Activated CD8-positive, alpha-beta T cell treated with anti-CD3 and anti-CD28 coated beads for 36 hours (primary cell): ENCODE results near the gene TAF1. TPM values are rescaled to one million over a fixed set of nuclear protein-coding genes. Genes with fewer than 3 reads are reported as not detected.
A peak's percentile ranks its signal among the peaks of the same experiment; 100 is the strongest.
"Not testable (repeated sequence)": the region's sequence is repeated elsewhere in the genome, so short reads cannot be mapped to it uniquely, and the experiment has no call there.

Experiments
- ATAC-seq: fragments of 200-7000 bp; cut with Tn5 transposase; one replicate; pipeline ENCODE4 v1.10.0; 2021; ENCODE audit warnings: mild to moderate bottlenecking, moderate library complexity
- CTCF ChIA-PET: fragments of 350-600 bp; sonication (Branson Sonifier 250); formaldehyde crosslinking; loops from one replicate; lab custom pipeline; 2021; ENCODE audit warnings: antibody characterized with exemption; lab: Charles Lee
- POLR2A ChIA-PET: fragments of 350-600 bp; sonication (Branson Sonifier 250); formaldehyde crosslinking; loops from one replicate; lab custom pipeline; 2021; ENCODE audit warnings: antibody characterized with exemption; lab: Charles Lee
- DNase-seq: peaks from one replicate; pipeline ENCODE4 v3.0.0-alpha.2; 2020
- H3K27ac Mint-ChIP-seq: one replicate; pipeline ENCODE4 v1.8.0; 2021; ENCODE audit warnings: mild to moderate bottlenecking, mixed read lengths
- H3K27me3 Mint-ChIP-seq: one replicate; pipeline ENCODE4 v1.8.0; 2021; ENCODE audit warnings: mixed read lengths
- H3K36me3 Mint-ChIP-seq: one replicate; pipeline ENCODE4 v1.8.0; 2021; ENCODE audit warnings: low read depth, mixed read lengths
- H3K4me1 Mint-ChIP-seq: one replicate; pipeline ENCODE4 v1.8.0; 2021; ENCODE audit warnings: low read depth, mixed read lengths
- H3K4me3 Mint-ChIP-seq: one replicate; pipeline ENCODE4 v1.8.0; 2021; ENCODE audit warnings: mild to moderate bottlenecking, moderate library complexity, mixed read lengths
- H3K9me3 Mint-ChIP-seq: one replicate; pipeline ENCODE4 v1.8.0; 2021; ENCODE audit warnings: mixed read lengths
- CTCF ChIP-seq: fragments of 200-600 bp; IDR thresholded peaks from one replicate; pipeline ENCODE4 v1.8.0; 2022; ENCODE audit warnings: antibody characterized with exemption, mild to moderate bottlenecking
- intact Hi-C: fragments of 100-400 bp; cut with micrococcal nuclease; formaldehyde crosslinking; loops from one replicate; pipeline ENCODE4 v1.10.0; 2022
- total RNA-seq, 2 experiments: library from RNA; stranded (reverse); gene quantifications; one replicate each; pipeline ENCODE4 v1.2.3, GENCODE V29; 2021

The TAF1 gene
- total RNA-seq, 2 experiments from 2014 or later = 26.8 to 30.9 TPM

- ATAC-seq, intact Hi-C loops, H3K4me1 Mint-ChIP-seq, H3K4me3 Mint-ChIP-seq, DNase-seq, H3K9me3 Mint-ChIP-seq, H3K27ac Mint-ChIP-seq, H3K27me3 Mint-ChIP-seq, H3K36me3 Mint-ChIP-seq: not testable (repeated sequence)
- ChIA-PET CTCF (interaction anchor here (1.0 kb wide), 1 partner anchor 13 kb away, joined by 3 read pairs; no protein-coding TSS in a partner anchor), POLR2A (interaction anchor here (0.7 to 1.4 kb wide), 3 partner anchors 13 to 185 kb away, joined by 3 to 6 read pairs (median 3); partner anchors contain the start of gene TAF1)
Observed at GRCh38 chrX:71352439-71352838, 13.7 kb upstream of the TAF1 start.

- H3K27me3 Mint-ChIP-seq = no peaks in the 10 kb centered on the region
- peaks cover 10% of the 10 kb centered on the region for H3K4me1 Mint-ChIP-seq
- no peak overlapping the region for H3K27ac Mint-ChIP-seq
- peaks cover 16% of the 10 kb centered on the region for H3K36me3 Mint-ChIP-seq
- CTCF ChIA-PET = no interaction called here
- POLR2A ChIA-PET = no interaction called here
- H3K4me3 Mint-ChIP-seq = peak overlapping the region; percentile 7
- H3K9me3 Mint-ChIP-seq = no peaks in the 10 kb centered on the region
- ATAC-seq (no peak), DNase-seq (no peak)
- no peak for TF ChIP-seq CTCF
- intact Hi-C loops = no loop called here
Observed at GRCh38 chrX:71364221-71364620, 1.9 kb upstream of the TAF1 start.

GRCh38 chrX:71365356-71365874, 742 bp upstream of the TAF1 start:
- Mint-ChIP-seq H3K27ac (peak overlapping the region; percentile 95), H3K4me3 (peak overlapping the region; percentile 94), H3K9me3 (no peaks in the 10 kb centered on the region), H3K27me3 (no peaks in the 10 kb centered on the region), H3K36me3 (peaks cover 18% of the 10 kb centered on the region), H3K4me1 (peaks cover 11% of the 10 kb centered on the region)
- ATAC-seq (no peak), DNase-seq (peak; percentile 2)
- intact Hi-C loops = loop anchor here (5.0 kb wide), 2 partner anchors 83 to 167 kb away; partner anchors contain the start of genes NONO and OGT
- POLR2A ChIA-PET = interaction anchor here (0.6 to 2.9 kb wide), 13 partner anchors 9 to 183 kb away, joined by 3 to 19 read pairs (median 6); partner anchors contain the start of genes NONO, OGT and ZMYM3
- CTCF ChIA-PET = interaction anchor here (1.1 kb wide), 1 partner anchor 13 kb away, joined by 3 read pairs; no protein-coding TSS in a partner anchor
- no peak for TF ChIP-seq CTCF

GRCh38 chrX:71366674-71367256, 608 bp downstream of the TAF1 start:
- H3K27me3 Mint-ChIP-seq = no peaks in the 10 kb centered on the region
- H3K4me3 Mint-ChIP-seq = peak overlapping the region; percentile 94
- H3K36me3 Mint-ChIP-seq = peaks cover 29% of the 10 kb centered on the region
- DNase-seq (peak; percentile 42), ATAC-seq (no peak)
- ChIA-PET POLR2A (interaction anchor here (0.6 to 2.9 kb wide), 10 partner anchors 10 to 249 kb away, joined by 3 to 19 read pairs (median 6); partner anchors contain the start of genes NONO, OGT and ZMYM3), CTCF (no interaction called here)
- H3K9me3 Mint-ChIP-seq = no peaks in the 10 kb centered on the region
- no peak for TF ChIP-seq CTCF
- intact Hi-C loops = loop anchor here (5.0 kb wide), 2 partner anchors 84 to 166 kb away; partner anchors contain the start of genes NONO and OGT
- peaks cover 25% of the 10 kb centered on the region for H3K4me1 Mint-ChIP-seq
- H3K27ac Mint-ChIP-seq = peak overlapping the region; percentile 98

- TF ChIP-seq CTCF = no peak
- peak; percentile 44 for DNase-seq
- CTCF ChIA-PET = no interaction called here
- H3K36me3 Mint-ChIP-seq = peaks cover 32% of the 10 kb centered on the region
- peak overlapping the region; percentile 94 for H3K4me3 Mint-ChIP-seq
- peak overlapping the region; percentile 98 for H3K27ac Mint-ChIP-seq
- no peaks in the 10 kb centered on the region for H3K9me3 Mint-ChIP-seq
- H3K27me3 Mint-ChIP-seq = no peaks in the 10 kb centered on the region
- intact Hi-C loops = loop anchor here (5.0 kb wide), 2 partner anchors 85 to 165 kb away; partner anchors contain the start of genes NONO and OGT
- POLR2A ChIA-PET = interaction anchor here (1.0 to 2.9 kb wide), 2 partner anchors 84 to 111 kb away, joined by 3 to 19 read pairs; partner anchors contain the start of gene NONO
- H3K4me1 Mint-ChIP-seq = peaks cover 26% of the 10 kb centered on the region
- no peak for ATAC-seq
Observed at GRCh38 chrX:71367396-71367795, 1.2 kb downstream of the TAF1 start.
